H1 (cell line): ENCODE data around the gene BATF2.

ENCODE experiments used
- ATF3 ChIP-seq: IDR thresholded peaks from 2 replicates; pipeline ENCODE4 v1.6.1; 2011; ENCODE audit warnings: low read depth, mild to moderate bottlenecking, low read length; ENCODE audit not compliant: insufficient read depth
- BRCA1 ChIP-seq: IDR thresholded peaks from 2 replicates; pipeline ENCODE4 v1.6.1; 2012; ENCODE audit warnings: low read depth, low read length, improper control_type of control experiment
- CTCF ChIP-seq, 3 experiments: IDR thresholded peaks; 1 replicate in 2 of 3; 2 replicates in 1 of 3; pipeline versions ENCODE4 v1.5.1 to v1.6.1; 2011; ENCODE audit warnings: low read length in 3 of 3, mild to moderate bottlenecking in 3 of 3, inconsistent platforms in 2 of 3, low read depth in 1 of 3, moderate library complexity in 1 of 3; ENCODE audit not compliant: insufficient read depth in 1 of 3; ENCODE audit errors: control extremely low read depth in 1 of 3
- EP300 ChIP-seq, 2 experiments: IDR thresholded peaks; 1 replicate in 1 of 2; 2 replicates in 1 of 2; pipeline ENCODE4 v1.6.1; 2011 to 2012; ENCODE audit warnings: low read depth in 2 of 2, low read length in 2 of 2, mild to moderate bottlenecking in 2 of 2, borderline replicate concordance in 1 of 2, inconsistent platforms in 1 of 2, moderate library complexity in 1 of 2
- SIN3A ChIP-seq, 2 experiments: IDR thresholded peaks in 1 of 2; conservative IDR thresholded peaks in 1 of 2; 2 replicates each; pipeline ENCODE4 v1.6.1; 2011 to 2012; ENCODE audit warnings: low read length in 2 of 2, improper control_type of control experiment in 1 of 2, low read depth in 1 of 2, mild to moderate bottlenecking in 1 of 2
- YY1 ChIP-seq: IDR thresholded peaks from 2 replicates; pipeline ENCODE4 v1.6.1; 2011; ENCODE audit warnings: low read depth, mild to moderate bottlenecking, low read length

- no peak for TF ChIP-seq YY1
- no peak for TF ChIP-seq CTCF (IDR thresholded peaks at IDR 0.05; ENCODE audit: control extremely low read depth in 1 of 3, insufficient read depth in 1 of 3, low read depth in 1 of 3, low read length in 3 of 3)
- no peak for TF ChIP-seq BRCA1
- no peak for TF ChIP-seq ATF3
- TF ChIP-seq EP300 (IDR thresholded peaks at IDR 0.05; ENCODE audit: borderline replicate concordance in 1 of 2, low read depth in 2 of 2, low read length in 2 of 2) = no peak
- no peak for TF ChIP-seq SIN3A (conservative IDR thresholded peaks at IDR 0.05 in 1 of 2, IDR thresholded peaks at IDR 0.05 in 1 of 2; ENCODE audit: low read depth in 1 of 2, low read length in 2 of 2)
Observed at GRCh38 chr11:64999478-64999877, 2.7 kb upstream of the BATF2 start.
